SK-N-MC (cell line): ENCODE results near the gene COL8A1.

Experiments
- DNase-seq: peaks from one replicate; pipeline ENCODE4 v3.0.0-alpha.2; 2011; ENCODE audit warnings: low read depth, low spot score
- H3K27ac ChIP-seq: fragments of 200-600 bp; sonication (generic); 2 replicates; pipeline ENCODE4 v1.5.1; 2016; ENCODE audit warnings: mixed run types
- H3K36me3 ChIP-seq: fragments of 200-600 bp; sonication (generic); 2 replicates; pipeline ENCODE4 v1.6.1; 2017; ENCODE audit warnings: antibody characterized with exemption, low read length, mixed read lengths; ENCODE audit not compliant: insufficient read depth
- H3K4me3 ChIP-seq: fragments of 200-600 bp; sonication (generic); 2 replicates; pipeline ENCODE4 v1.5.1; 2016
- H3K9ac ChIP-seq: fragments of 200-600 bp; sonication (generic); 2 replicates; pipeline ENCODE4 v1.8.0; 2017; ENCODE audit warnings: mixed run types, mixed read lengths; ENCODE audit not compliant: insufficient read length
- H3K9me3 ChIP-seq: fragments of 200-600 bp; sonication (generic); 2 replicates; pipeline ENCODE4 v1.6.1; 2017; ENCODE audit warnings: low read depth, mild to moderate bottlenecking, antibody characterized with exemption, low read length, moderate library complexity, mixed read lengths
- EZH2 ChIP-seq: fragments of 200-600 bp; sonication (generic); IDR thresholded peaks from one replicate; pipeline ENCODE4 v1.6.1; 2017; ENCODE audit warnings: antibody characterized with exemption
- FOXP2 ChIP-seq: optimal IDR thresholded peaks from 2 replicates; pipeline ENCODE3; 2011; ENCODE audit warnings: mild to moderate bottlenecking, moderate library complexity; ENCODE audit not compliant: insufficient read depth; ENCODE audit errors: extremely low read length, control extremely low read depth
- POLR2AphosphoS5 ChIP-seq: IDR thresholded peaks from 2 replicates; pipeline ENCODE4 v1.6.1; 2012; ENCODE audit warnings: mild to moderate bottlenecking, low read depth, low read length, borderline replicate concordance

Gene COL8A1

DNA sequence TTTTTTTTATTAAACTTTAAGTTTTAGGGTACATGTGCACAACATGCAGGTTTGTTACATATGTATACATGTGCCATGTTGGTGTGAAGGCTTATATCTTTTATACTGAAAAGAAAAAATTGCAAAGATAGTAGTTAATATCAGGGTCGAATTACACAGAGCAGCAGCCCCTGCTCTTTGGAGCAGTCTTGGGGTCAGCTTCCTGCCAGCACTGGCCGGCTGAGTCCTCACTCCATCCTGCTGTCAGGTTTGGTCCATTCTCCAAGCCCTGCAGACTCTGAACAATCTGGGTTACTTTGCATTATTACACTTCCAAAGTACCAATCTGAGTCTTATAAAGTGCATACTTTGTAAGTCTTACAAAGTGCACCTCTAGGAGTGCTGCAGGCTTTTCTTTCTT is 66.0 kb downstream of the COL8A1 start:
- no peak overlapping the region for H3K27ac ChIP-seq
- H3K36me3 ChIP-seq: no peaks in the 10 kb centered on the region
- no peak for DNase-seq
- H3K9ac ChIP-seq: no peak overlapping the region
- H3K4me3 ChIP-seq: no peak overlapping the region
- H3K9me3 ChIP-seq: no peaks in the 10 kb centered on the region
- TF ChIP-seq POLR2AphosphoS5 (no peak), EZH2 (no peak), FOXP2 (no peak)

DNA sequence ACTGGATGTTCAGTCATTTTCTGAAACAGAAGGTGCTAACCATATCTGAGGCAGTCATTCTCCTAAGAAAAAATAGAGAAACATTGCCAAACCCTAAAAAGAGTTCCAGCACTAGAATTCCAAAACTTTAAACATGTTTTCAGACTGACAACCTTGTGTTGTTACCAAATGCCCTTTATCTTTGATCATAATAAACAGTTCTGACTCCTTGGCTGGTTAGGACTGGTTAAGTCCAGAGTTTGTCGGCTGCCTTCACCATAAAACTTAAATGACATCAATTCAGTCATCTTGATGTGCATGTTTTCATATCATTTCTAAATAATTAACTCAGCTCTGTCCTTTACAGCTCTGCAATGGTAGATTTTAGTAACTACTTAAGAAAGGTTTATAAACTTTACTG is 68.0 kb downstream of the COL8A1 start:
- H3K4me3 ChIP-seq: no peak overlapping the region
- TF ChIP-seq POLR2AphosphoS5 (no peak), FOXP2 (no peak), EZH2 (no peak)
- H3K27ac ChIP-seq: no peak overlapping the region
- H3K36me3 ChIP-seq: no peaks in the 10 kb centered on the region
- DNase-seq: no peak
- no peaks in the 10 kb centered on the region for H3K9me3 ChIP-seq
- H3K9ac ChIP-seq: no peak overlapping the region

DNA sequence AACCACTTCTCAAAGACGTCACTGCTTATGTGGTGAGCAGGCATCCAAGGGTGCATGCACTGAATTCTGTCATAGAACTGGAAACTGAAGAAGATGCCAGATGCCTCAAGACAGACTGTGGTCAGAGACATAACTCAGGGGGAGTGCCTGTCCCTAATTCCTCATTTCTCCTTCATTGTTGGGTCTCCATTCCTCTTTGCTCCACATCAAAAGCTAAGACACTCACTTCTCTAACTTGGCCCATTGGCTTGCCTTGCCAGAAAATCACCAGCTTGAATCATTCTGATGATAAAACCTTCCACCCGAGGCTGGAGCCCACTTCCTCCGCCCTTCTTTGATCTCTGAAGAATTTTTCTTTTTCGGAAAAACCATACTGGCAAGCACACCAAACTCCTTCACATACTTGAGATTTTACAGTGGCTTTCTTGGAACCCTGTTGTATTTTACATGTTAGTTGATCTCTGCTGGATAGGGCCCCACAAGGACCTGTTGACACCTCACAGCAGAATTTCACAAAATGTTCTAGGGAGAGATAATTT is 69.9 kb downstream of the COL8A1 start:
- Histone ChIP-seq H3K27ac (no peak overlapping the region), H3K36me3 (no peaks in the 10 kb centered on the region), H3K9ac (no peak overlapping the region), H3K9me3 (no peaks in the 10 kb centered on the region), H3K4me3 (no peak overlapping the region)
- no peak for DNase-seq
- TF ChIP-seq POLR2AphosphoS5: no peak
- TF ChIP-seq EZH2: no peak
- TF ChIP-seq FOXP2: no peak

DNA sequence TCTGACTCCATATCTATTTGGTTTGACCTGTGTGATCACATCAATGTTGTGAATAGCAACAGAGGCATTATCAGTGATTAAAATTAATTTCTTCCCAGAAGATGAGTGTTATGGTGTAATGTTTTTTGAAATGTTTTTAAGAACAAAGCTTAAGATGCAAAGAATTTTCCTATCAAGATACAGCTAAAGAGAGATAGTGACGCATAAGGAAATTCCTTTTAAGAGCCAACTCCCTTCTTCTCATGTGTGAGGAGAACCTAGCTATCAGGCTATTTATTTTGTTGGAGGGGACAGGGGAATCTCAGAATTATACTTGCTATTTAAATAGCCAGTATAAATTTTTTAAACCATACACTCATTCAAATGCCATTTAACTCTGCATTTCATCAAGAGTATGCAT is 71.3 kb downstream of the COL8A1 start:
- H3K36me3 ChIP-seq: no peaks in the 10 kb centered on the region
- H3K4me3 ChIP-seq: no peak overlapping the region
- no peak overlapping the region for H3K9ac ChIP-seq
- H3K9me3 ChIP-seq: no peaks in the 10 kb centered on the region
- H3K27ac ChIP-seq: no peak overlapping the region
- TF ChIP-seq FOXP2 (no peak), POLR2AphosphoS5 (no peak), EZH2 (no peak)
- no peak for DNase-seq

DNA sequence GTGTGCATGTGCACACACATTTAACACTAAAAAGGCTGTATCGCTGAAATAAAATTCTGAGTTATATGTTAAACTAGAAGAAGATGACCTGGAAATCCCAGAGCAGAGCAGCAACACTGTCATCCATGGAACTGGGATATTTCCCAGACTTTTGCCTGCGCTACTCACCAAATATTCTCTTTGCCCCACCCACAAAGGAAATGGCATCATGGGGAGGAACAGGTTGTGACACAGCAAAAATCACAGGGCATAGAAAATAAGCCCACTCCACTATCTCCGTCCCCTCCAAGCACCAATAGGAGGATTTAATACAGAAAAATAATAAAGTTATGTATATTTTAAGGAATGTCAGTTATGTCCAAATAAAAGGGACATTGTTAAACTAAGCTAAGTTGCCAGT is 71.7 kb downstream of the COL8A1 start:
- Histone ChIP-seq H3K9me3 (no peaks in the 10 kb centered on the region), H3K27ac (no peak overlapping the region), H3K4me3 (no peak overlapping the region), H3K36me3 (no peaks in the 10 kb centered on the region), H3K9ac (no peak overlapping the region)
- TF ChIP-seq EZH2 (no peak), POLR2AphosphoS5 (no peak), FOXP2 (no peak)
- DNase-seq: no peak

DNA sequence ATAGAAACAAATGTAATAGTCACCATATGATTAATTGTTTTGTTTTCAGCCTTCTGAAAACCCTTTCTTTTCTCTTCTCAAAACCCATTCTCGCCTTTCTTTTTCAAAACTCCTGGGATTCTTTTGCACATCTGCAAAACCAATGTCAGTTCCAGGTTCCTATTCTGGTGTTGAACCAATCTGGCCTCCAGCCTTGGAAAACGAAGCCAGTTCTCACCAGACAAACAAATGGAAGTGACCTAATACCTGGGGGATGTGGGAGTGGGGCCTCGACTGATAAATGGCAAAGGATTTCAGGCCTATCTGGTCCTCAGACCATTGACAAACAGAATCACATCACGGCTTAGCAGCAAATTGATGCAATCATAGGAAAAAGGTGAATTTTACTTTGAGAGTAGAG is 73.0 kb downstream of the COL8A1 start:
- Histone ChIP-seq H3K27ac (no peak overlapping the region), H3K4me3 (no peak overlapping the region), H3K9me3 (no peaks in the 10 kb centered on the region), H3K9ac (no peak overlapping the region), H3K36me3 (no peaks in the 10 kb centered on the region)
- TF ChIP-seq POLR2AphosphoS5 (no peak), FOXP2 (no peak), EZH2 (no peak)
- no peak for DNase-seq

DNA sequence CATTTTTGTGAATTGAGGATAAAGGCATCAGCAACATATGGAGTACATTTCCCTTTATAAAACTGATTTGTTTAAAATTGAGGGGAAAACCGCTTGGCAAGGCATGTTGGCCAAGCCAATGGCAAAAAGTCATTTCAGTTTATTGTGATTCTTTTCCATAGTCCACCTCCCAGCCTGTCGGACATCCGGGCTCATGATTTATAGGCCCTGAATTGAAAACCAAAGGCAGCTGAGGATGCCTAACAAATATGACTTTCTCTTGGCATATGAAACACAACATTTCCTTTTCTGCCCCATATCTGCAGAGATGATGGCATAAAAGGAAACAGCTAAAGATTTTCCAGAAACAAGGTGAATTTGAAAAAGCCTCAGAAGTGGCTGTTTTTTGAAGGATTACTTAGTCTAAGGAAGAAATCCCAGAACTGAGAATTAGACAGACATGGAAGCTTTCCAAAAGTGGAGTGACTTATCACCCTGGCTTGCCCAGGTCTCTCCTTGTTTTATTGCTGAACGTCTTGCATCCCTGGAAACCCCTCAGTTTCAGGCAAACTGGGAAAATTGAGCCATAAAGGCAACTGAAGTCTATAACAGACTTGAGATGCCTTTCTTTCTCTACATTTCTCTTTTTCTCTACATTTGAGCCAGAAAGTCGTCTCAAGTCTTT is 74.0 kb downstream of the COL8A1 start:
- Histone ChIP-seq H3K4me3 (no peak overlapping the region), H3K36me3 (no peaks in the 10 kb centered on the region), H3K9me3 (no peaks in the 10 kb centered on the region), H3K9ac (no peak overlapping the region), H3K27ac (no peak overlapping the region)
- TF ChIP-seq EZH2: no peak
- no peak for TF ChIP-seq FOXP2
- TF ChIP-seq POLR2AphosphoS5: no peak
- DNase-seq: no peak

DNA sequence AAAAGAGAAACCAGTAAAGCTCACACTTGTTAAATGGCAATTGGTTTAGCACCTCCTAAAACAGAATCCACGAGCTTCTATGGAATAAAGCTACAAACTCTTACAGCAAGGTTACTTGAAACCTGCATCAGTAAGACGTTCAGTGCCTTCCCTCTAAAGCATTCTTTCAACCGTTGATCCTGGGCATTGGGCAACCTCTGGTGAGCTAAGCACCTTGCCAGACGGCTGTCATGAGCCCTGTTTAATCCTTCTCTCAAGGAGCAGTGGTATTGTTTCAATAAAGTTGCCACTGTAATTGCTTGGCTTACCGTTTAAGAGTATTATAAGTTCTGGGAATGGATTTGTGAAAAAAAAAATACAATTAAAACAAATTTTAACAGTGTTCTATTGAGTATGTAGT is 75.0 kb downstream of the COL8A1 start:
- H3K36me3 ChIP-seq: no peaks in the 10 kb centered on the region
- peak; percentile 28 for DNase-seq
- TF ChIP-seq FOXP2 (no peak), EZH2 (no peak), POLR2AphosphoS5 (no peak)
- H3K9ac ChIP-seq: no peak overlapping the region
- no peak overlapping the region for H3K27ac ChIP-seq
- H3K9me3 ChIP-seq: no peaks in the 10 kb centered on the region
- peak overlapping the region; percentile 17 for H3K4me3 ChIP-seq

DNA sequence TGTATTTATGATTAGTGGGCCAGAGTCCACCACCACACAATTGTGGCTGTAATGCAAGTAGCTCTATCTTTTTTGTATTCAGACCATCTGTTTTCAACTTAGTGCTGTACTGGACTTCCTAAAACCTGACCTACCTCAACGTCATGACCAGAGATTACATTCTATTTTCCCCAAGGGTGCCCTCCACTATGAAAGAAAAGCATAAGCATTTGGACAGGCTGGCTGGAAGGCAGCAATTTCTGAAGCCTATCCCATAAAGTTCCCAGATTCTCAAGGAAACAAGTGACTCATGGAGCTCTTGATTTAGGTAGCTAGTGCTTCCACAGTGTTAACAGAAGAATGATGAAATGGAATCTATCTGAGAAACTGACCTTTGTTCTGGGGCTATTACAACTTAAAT is 75.8 kb downstream of the COL8A1 start:
- no peak overlapping the region for H3K9ac ChIP-seq
- no peaks in the 10 kb centered on the region for H3K36me3 ChIP-seq
- H3K27ac ChIP-seq: no peak overlapping the region
- TF ChIP-seq FOXP2: no peak
- TF ChIP-seq EZH2: no peak
- TF ChIP-seq POLR2AphosphoS5: no peak
- no peak for DNase-seq
- no peak overlapping the region for H3K4me3 ChIP-seq
- no peaks in the 10 kb centered on the region for H3K9me3 ChIP-seq
